Dendritic cell treated with granulocyte-macrophage colony-stimulating factor and Interleukin-4, amounts not matched to agents 40 ng/mL and 50 ng/mL, for 4 days (primary cell): ENCODE measurements around the gene BMP4.

ENCODE experiments used
- H3K27ac Mint-ChIP-seq: one replicate; pipeline ENCODE4 v1.8.0; 2022; ENCODE audit warnings: mild to moderate bottlenecking, mixed read lengths
- H3K27me3 Mint-ChIP-seq: one replicate; pipeline ENCODE4 v1.8.0; 2022; ENCODE audit warnings: mild to moderate bottlenecking, mixed read lengths
- H3K36me3 Mint-ChIP-seq: one replicate; pipeline ENCODE4 v1.8.0; 2022; ENCODE audit warnings: low read depth, mixed read lengths
- H3K4me1 Mint-ChIP-seq: one replicate; pipeline ENCODE4 v1.8.0; 2022; ENCODE audit warnings: low read depth, mixed read lengths
- H3K4me3 Mint-ChIP-seq: one replicate; pipeline ENCODE4 v1.8.0; 2022; ENCODE audit warnings: mild to moderate bottlenecking, moderate library complexity, mixed read lengths
- H3K9me3 Mint-ChIP-seq: one replicate; pipeline ENCODE4 v1.8.0; 2022; ENCODE audit warnings: mixed read lengths
- intact Hi-C: fragments of 100-400 bp; cut with micrococcal nuclease; formaldehyde crosslinking; loops from one replicate; pipeline ENCODE4 v1.15.0; 2022

BMP4 gene

DNA sequence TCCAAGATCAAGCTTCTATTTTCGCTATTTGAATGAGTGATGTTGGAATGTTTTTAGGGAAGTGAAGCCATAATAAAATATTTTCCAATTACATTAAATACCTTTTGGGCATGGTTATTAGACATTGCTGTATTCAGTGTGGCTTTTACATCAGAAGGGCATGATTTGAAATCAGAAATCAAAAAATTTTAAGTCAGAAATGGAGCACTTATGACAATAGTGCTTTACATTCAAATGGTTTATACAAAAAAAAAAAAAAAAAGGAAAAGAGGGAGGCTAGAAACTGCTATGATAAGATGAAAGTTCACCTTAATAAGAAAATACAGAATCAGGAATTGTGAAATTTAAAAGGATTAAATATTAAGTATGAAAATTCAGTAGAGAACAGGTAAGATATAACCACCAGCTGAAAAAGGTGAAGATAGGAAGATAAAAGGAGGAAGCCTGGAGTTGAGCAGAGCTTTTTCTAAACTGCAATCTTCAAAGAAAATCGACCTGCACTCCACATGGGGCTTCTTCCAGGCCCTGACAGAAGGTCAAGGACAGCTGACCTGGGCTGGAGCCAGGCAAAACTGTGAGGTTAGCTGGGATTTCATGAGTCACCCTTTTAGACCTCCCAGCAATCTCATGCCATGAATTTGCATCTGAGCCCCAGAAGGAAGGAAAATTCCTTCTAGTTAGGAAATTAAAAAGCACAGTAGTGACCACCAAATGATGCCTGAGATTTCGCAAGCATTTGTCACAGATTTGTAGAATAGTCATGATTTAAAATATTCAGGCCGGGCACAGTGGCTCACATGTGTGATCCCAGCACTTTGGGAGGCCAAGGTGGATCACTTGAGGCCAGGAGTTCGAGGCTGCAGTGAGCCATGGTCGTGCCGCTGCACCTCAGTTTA is 23.4 kb upstream of the BMP4 start:
- H3K4me3 Mint-ChIP-seq, result no peak overlapping the region
- H3K27ac Mint-ChIP-seq, result no peak overlapping the region
- no peaks in the 10 kb centered on the region for H3K36me3 Mint-ChIP-seq
- H3K9me3 Mint-ChIP-seq, result peaks cover 7% of the 10 kb centered on the region
- H3K27me3 Mint-ChIP-seq, result peaks cover 6% of the 10 kb centered on the region
- intact Hi-C loops, result no loop called here
- no peaks in the 10 kb centered on the region for H3K4me1 Mint-ChIP-seq

- H3K4me3 Mint-ChIP-seq, result no peak overlapping the region
- intact Hi-C loops, result no loop called here
- no peaks in the 10 kb centered on the region for H3K36me3 Mint-ChIP-seq
- H3K27ac Mint-ChIP-seq, result no peak overlapping the region
- peaks cover 6% of the 10 kb centered on the region for H3K27me3 Mint-ChIP-seq
- no peaks in the 10 kb centered on the region for H3K9me3 Mint-ChIP-seq
- H3K4me1 Mint-ChIP-seq, result no peaks in the 10 kb centered on the region
These were observed 22.6 kb upstream of the BMP4 start for GRCh38 chr14:53979113-53979681.

DNA sequence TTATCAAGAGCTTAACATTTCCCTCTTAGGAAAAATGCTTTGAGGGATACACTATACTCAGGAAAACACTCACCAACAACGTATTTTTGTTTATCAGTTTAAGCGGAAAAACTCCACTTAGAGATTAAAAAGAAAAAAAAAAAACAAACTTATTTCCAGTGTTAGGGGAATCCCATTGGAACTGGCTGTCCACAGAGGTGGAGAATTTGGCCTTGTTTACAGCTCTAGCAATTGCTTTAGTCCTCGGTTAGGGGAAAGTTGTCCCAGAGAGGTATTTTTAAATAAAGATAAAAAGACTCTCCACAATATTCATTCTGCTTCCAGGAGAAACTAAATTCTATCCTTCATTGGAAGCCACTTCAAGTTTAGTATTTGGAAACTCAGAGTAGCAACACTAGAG is 21.6 kb upstream of the BMP4 start:
- Mint-ChIP-seq H3K4me3 (no peak overlapping the region), H3K4me1 (no peaks in the 10 kb centered on the region), H3K36me3 (no peaks in the 10 kb centered on the region), H3K27ac (no peak overlapping the region), H3K9me3 (no peaks in the 10 kb centered on the region), H3K27me3 (peaks cover 6% of the 10 kb centered on the region)
- intact Hi-C loops, result no loop called here

GRCh38 chr14:53975444-53975843 is 18.8 kb upstream of the BMP4 start:
- no peaks in the 10 kb centered on the region for H3K36me3 Mint-ChIP-seq
- H3K4me3 Mint-ChIP-seq, result no peak overlapping the region
- H3K27me3 Mint-ChIP-seq, result peaks cover 7% of the 10 kb centered on the region
- H3K9me3 Mint-ChIP-seq, result no peaks in the 10 kb centered on the region
- no peak overlapping the region for H3K27ac Mint-ChIP-seq
- intact Hi-C loops, result no loop called here
- no peaks in the 10 kb centered on the region for H3K4me1 Mint-ChIP-seq

- Mint-ChIP-seq H3K36me3 (no peaks in the 10 kb centered on the region), H3K27me3 (peaks cover 8% of the 10 kb centered on the region), H3K9me3 (no peaks in the 10 kb centered on the region), H3K27ac (no peak overlapping the region), H3K4me1 (no peaks in the 10 kb centered on the region), H3K4me3 (no peak overlapping the region)
- intact Hi-C loops, result no loop called here
These were observed 14.9 kb upstream of the BMP4 start for GRCh38 chr14:53971521-53971920.

GRCh38 chr14:53969326-53969725 is 12.7 kb upstream of the BMP4 start:
- intact Hi-C loops, result no loop called here
- no peaks in the 10 kb centered on the region for H3K9me3 Mint-ChIP-seq
- H3K36me3 Mint-ChIP-seq, result no peaks in the 10 kb centered on the region

DNA sequence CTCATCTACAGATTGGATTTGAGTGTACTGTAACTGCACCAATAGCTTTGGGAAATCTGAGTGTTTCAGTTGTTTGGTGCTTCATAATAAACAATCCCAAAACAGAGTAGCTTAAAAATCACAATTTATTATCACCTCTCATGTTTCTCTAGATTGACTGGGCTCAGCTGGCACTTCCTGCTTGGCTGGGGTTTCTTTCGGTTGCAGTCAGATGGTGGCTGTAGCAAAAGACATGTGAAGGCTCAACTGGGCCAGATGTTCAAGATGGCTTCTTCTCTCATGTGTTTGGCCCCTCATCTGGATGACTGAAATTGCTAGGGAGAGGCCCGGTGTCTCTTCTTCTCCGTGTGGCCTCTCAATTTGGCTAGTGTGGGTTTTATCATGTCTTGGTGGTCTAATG is 12.1 kb upstream of the BMP4 start:
- H3K36me3 Mint-ChIP-seq, result no peaks in the 10 kb centered on the region
- peaks cover 21% of the 10 kb centered on the region for H3K27me3 Mint-ChIP-seq
- intact Hi-C loops, result no loop called here

More at GRCh38 chr14:53969326-53969725, 12.7 kb upstream of the BMP4 start:
- Mint-ChIP-seq H3K4me3 (no peak overlapping the region), H3K27ac (no peak overlapping the region), H3K27me3 (peaks cover 16% of the 10 kb centered on the region), H3K4me1 (no peaks in the 10 kb centered on the region)

GRCh38 chr14:53967606-53968005 is 11.0 kb upstream of the BMP4 start:
- H3K4me1 Mint-ChIP-seq, result peaks cover 5% of the 10 kb centered on the region
- no peaks in the 10 kb centered on the region for H3K36me3 Mint-ChIP-seq
- no peak overlapping the region for H3K27ac Mint-ChIP-seq
- no peaks in the 10 kb centered on the region for H3K9me3 Mint-ChIP-seq
- H3K27me3 Mint-ChIP-seq, result peaks cover 32% of the 10 kb centered on the region
- no peak overlapping the region for H3K4me3 Mint-ChIP-seq
- intact Hi-C loops, result no loop called here

More for the DNA sequence above, 12.1 kb upstream of the BMP4 start:
- Mint-ChIP-seq H3K27ac (no peak overlapping the region), H3K4me3 (no peak overlapping the region), H3K4me1 (peaks cover 1% of the 10 kb centered on the region), H3K9me3 (no peaks in the 10 kb centered on the region)

DNA sequence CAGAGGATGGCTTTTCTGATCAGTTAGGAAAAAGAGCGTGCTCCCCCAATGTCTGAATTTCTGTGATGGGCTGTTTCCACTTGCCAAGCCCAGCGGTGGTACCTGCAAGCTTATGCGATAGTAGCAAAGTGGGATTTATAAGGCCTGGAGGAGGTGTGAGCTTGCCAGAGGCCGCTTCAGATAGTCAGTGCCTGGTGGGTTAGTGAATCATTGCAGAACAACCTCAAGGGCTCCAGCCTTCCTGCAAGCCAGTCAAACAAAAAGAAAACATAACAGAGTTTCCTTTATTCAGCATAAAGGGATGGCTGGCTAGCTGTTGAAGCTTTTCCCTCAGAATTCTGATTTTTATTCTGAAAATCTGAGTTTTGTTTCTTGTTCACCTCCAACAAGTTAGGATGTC is 7.6 kb upstream of the BMP4 start:
- intact Hi-C loops, result no loop called here
- Mint-ChIP-seq H3K36me3 (no peaks in the 10 kb centered on the region), H3K4me3 (no peak overlapping the region), H3K4me1 (peaks cover 5% of the 10 kb centered on the region), H3K9me3 (no peaks in the 10 kb centered on the region), H3K27ac (no peak overlapping the region), H3K27me3 (peaks cover 46% of the 10 kb centered on the region)

- Mint-ChIP-seq H3K4me3 (no peak overlapping the region), H3K36me3 (no peaks in the 10 kb centered on the region), H3K4me1 (peaks cover 5% of the 10 kb centered on the region), H3K9me3 (no peaks in the 10 kb centered on the region), H3K27me3 (peaks cover 51% of the 10 kb centered on the region), H3K27ac (no peak overlapping the region)
- intact Hi-C loops, result no loop called here
These were observed 6.9 kb upstream of the BMP4 start for GRCh38 chr14:53963320-53964227.

- Mint-ChIP-seq H3K4me3 (no peak overlapping the region), H3K9me3 (no peaks in the 10 kb centered on the region), H3K36me3 (no peaks in the 10 kb centered on the region), H3K27ac (no peak overlapping the region), H3K4me1 (peaks cover 5% of the 10 kb centered on the region), H3K27me3 (peaks cover 51% of the 10 kb centered on the region)
- intact Hi-C loops, result no loop called here
These were observed 6.3 kb upstream of the BMP4 start for GRCh38 chr14:53962953-53963319.

DNA sequence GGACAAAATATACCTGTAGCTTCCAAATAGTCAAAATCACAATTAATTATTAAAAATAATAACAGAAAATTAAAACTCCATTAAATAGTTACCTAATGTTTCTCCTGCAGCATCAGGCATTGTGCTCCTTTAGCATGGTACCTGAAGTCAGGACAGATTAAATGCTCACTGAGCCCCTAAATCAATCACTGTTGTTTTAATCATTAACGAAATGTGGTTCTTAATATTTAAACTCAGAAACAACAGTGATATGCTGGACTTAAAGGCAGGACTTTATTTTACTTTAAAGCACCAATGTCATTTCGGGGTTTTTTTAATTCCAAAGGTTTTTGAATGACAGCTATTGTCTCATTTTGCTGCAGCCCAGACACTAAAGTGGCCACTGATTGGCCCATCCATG is 2.0 kb upstream of the BMP4 start:
- peaks cover 73% of the 10 kb centered on the region for H3K27me3 Mint-ChIP-seq
- no peaks in the 10 kb centered on the region for H3K9me3 Mint-ChIP-seq
- intact Hi-C loops, result no loop called here
- no peak overlapping the region for H3K27ac Mint-ChIP-seq
- H3K36me3 Mint-ChIP-seq, result no peaks in the 10 kb centered on the region
- no peak overlapping the region for H3K4me3 Mint-ChIP-seq
- H3K4me1 Mint-ChIP-seq, result peaks cover 31% of the 10 kb centered on the region

- peaks cover 72% of the 10 kb centered on the region for H3K27me3 Mint-ChIP-seq
- intact Hi-C loops, result no loop called here
- no peak overlapping the region for H3K4me3 Mint-ChIP-seq
- H3K36me3 Mint-ChIP-seq, result no peaks in the 10 kb centered on the region
- peaks cover 29% of the 10 kb centered on the region for H3K4me1 Mint-ChIP-seq
- H3K27ac Mint-ChIP-seq, result no peak overlapping the region
- no peaks in the 10 kb centered on the region for H3K9me3 Mint-ChIP-seq
These were observed 1.1 kb upstream of the BMP4 start for GRCh38 chr14:53957739-53958138.
